ENCODE measurements around the gene XPNPEP1. TPM values are rescaled to one million over a fixed set of nuclear protein-coding genes. Genes with fewer than 3 reads are reported as not detected.
A peak's percentile ranks its signal among the peaks of the same experiment; 100 is the strongest.

XPNPEP1 gene
- total RNA-seq, 4 donors from 2014 or later, result 52.8 to 101 (median 77.6) TPM

- ATAC-seq (ENCODE audit: low FRiP score), result peak; percentile 3
- no peak for TF ChIP-seq CTCF (IDR thresholded peaks at IDR 0.05)
- no peak for DNase-seq (ENCODE audit: low spot score)
Measured at GRCh38 chr10:109932391-109932790, 9.1 kb upstream of the XPNPEP1 start.

DNA sequence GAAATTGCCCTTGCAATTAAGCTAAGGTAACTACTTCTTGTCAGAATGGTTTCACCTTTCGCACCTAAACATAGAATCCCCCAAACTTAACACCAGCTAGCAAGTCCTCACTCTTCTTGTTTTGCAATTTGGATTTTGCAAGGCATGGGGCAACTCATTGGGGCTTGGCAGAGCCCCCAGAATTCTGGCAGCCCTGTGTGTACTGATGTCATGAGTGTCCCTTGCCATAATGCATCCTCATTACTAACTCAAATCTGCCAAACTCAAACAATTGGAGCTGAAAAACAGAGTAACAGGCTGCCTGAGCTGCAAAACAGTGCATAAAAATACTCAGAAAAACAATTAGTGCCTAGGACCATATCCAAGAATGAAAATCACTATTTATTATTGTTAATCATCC is 7.9 kb upstream of the XPNPEP1 start:
- no peak for ATAC-seq (ENCODE audit: low FRiP score)
- no peak for TF ChIP-seq CTCF (IDR thresholded peaks at IDR 0.05)
- no peak for DNase-seq (ENCODE audit: low spot score)

DNA sequence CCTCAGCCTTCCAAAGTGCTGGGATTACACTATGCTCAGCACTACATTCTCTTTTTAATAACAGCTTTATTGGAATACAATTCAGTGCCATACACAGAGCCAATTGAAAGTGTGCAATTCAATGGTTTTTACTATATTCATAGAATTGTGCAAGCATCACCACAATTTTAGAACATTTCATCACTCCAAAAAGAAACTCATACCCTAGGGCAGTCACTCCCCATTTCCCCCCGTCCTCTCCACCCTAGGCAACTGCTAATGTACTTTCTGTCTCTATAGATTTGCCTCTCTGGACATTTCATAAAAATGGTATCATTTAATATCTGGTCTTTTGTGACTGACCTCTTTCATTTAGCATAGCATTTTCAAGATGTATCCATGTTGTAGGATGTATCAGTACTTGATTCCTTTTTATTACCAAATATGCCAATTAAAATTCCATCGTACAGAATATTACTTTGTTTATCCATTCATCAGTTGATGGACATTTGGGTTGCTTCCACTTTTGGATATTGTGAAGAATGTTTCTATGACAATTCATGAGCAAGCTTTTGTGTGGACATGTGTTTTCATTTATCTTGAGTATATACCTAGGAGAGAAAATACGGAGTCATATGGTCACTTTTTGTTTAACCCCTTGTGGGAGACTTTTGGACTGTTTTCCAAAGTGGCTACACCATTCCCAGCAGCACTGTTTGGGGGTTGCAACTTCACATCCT is 6.3 kb upstream of the XPNPEP1 start:
- DNase-seq (ENCODE audit: low spot score), result no peak
- TF ChIP-seq CTCF (IDR thresholded peaks at IDR 0.05), result no peak
- ATAC-seq (ENCODE audit: low FRiP score), result no peak

DNA sequence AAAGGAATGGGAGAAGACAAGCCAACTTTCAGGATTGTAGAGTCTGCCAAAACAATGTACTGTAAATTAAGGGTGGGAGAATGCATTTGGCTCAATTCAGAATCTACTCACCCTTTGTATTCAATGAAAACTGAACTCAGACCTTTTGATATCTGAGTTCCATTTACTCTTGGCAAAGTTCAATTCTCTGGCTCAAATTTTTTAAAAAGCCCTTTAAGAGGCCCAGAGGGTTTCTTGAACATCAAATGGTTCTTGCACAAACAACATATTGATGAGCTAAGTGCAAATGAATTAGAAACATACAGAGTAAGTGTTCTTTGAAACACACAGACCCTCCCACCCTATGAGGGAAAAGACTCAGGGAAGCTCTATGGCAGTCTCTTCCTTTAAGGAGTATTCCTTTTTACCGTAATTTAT is 5.2 kb upstream of the XPNPEP1 start:
- TF ChIP-seq CTCF (IDR thresholded peaks at IDR 0.05), result no peak
- DNase-seq (ENCODE audit: low spot score) (no peak), ATAC-seq (ENCODE audit: low FRiP score) (no peak)

DNA sequence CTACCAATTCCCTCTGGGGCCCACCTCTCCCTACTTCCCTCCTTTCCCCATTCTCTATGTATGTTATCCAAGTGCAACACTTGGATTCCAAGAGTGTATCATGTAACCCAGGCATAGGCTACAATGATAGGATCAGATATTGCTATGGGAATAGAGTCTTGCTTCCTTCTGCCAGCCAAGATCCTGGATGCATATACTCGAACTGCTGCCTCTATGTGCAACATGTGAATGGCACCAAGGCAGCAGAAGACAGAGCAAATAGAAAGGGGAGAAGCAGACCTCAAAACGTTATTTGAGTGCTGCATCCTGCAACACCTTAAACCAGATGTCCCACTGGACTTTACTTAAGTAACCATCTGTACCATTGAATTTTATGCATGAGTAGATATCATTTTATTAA is 3.5 kb upstream of the XPNPEP1 start:
- TF ChIP-seq CTCF (IDR thresholded peaks at IDR 0.05), result no peak
- no peak for DNase-seq (ENCODE audit: low spot score)
- no peak for ATAC-seq (ENCODE audit: low FRiP score)

DNA sequence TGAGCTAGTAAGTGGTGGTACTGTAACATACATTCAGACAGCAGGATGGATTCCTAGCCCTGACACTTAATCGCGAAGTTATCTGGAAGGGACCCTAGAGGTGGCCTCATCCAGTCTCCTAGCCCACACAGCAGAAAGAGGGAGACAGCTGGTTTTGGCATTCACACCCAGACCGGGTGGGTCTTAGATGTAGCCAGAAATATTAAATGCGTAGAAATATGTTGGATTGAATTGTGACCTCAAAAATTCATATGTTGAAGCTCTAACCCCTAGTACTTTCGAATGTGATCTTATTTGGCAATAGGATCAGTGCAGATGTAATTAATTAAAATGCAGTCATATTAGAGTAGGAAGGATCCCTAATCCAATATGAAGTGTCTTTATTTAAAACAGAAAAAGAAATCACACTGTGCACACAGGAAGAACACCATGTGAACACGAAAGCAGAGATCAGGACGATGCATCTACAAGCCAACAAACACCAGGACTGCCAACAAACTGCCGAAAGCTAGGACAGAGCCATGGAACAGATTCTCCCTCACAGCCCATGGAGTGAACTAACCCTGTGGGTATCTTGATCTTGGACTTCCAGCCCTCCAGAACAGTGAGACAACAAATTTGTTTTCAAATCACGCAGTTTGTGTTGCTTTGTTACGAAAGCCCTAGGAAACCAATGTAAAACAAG is 2.9 kb upstream of the XPNPEP1 start:
- DNase-seq (ENCODE audit: low spot score) (no peak), ATAC-seq (ENCODE audit: low FRiP score) (no peak)

More for the DNA sequence above, 2.9 kb upstream of the XPNPEP1 start:
- TF ChIP-seq CTCF (IDR thresholded peaks at IDR 0.05), result no peak
